HuH-7 (cell line): Measurements from ENCODE around the gene BABAM1.

Experiments used
- DNase-seq: peaks from one replicate; pipeline ENCODE4 v3.0.0; 2011; ENCODE audit warnings: low spot score

The BABAM1 gene

GRCh38 chr19:17303940-17304267, 36.7 kb downstream of the BABAM1 start:
- no peak for DNase-seq

GRCh38 chr19:17304386-17305215, 37.4 kb downstream of the BABAM1 start:
- no peak for DNase-seq

- DNase-seq: no peak
Observed at GRCh38 chr19:17305216-17305516, 37.9 kb downstream of the BABAM1 start.

- peak; percentile 85 for DNase-seq
Observed at GRCh38 chr19:17305517-17306284, 38.5 kb downstream of the BABAM1 start, which contains the start of gene MRPL34. Gene MRPL34 (plus strand): TSS chr19:17305872. CDS start chr19:17305893, 21 bp downstream.

- DNase-seq: no peak
Observed at GRCh38 chr19:17306285-17306714, 39.1 kb downstream of the BABAM1 start.

GRCh38 chr19:17307876-17308377, 40.7 kb downstream of the BABAM1 start:
- DNase-seq: no peak

- DNase-seq: peak; percentile 98
Observed at GRCh38 chr19:17309198-17309964, 42.1 kb downstream of the BABAM1 start, which contains the start of gene DDA1. Gene DDA1 (plus strand): TSS chr19:17309563. CDS start chr19:17309655, 92 bp downstream.

- no peak for DNase-seq
Observed at GRCh38 chr19:17309965-17310461, 42.8 kb downstream of the BABAM1 start.

- DNase-seq: no peak
Observed at GRCh38 chr19:17311455-17312188, 44.4 kb downstream of the BABAM1 start.

- DNase-seq: no peak
Observed at GRCh38 chr19:17312189-17313113, 45.2 kb downstream of the BABAM1 start.

- DNase-seq: no peak
Observed at GRCh38 chr19:17314007-17314593, 46.9 kb downstream of the BABAM1 start.

- DNase-seq: no peak
Observed at GRCh38 chr19:17318966-17319365, 51.7 kb downstream of the BABAM1 start.

GRCh38 chr19:17319473-17320238, 52.4 kb downstream of the BABAM1 start:
- no peak for DNase-seq

GRCh38 chr19:17320435-17320834, 53.2 kb downstream of the BABAM1 start:
- no peak for DNase-seq

GRCh38 chr19:17321655-17322489, 54.6 kb downstream of the BABAM1 start:
- no peak for DNase-seq

- DNase-seq: no peak
Observed at GRCh38 chr19:17322854-17323253, 55.6 kb downstream of the BABAM1 start.

- no peak for DNase-seq
Observed at GRCh38 chr19:17323300-17323963, 56.2 kb downstream of the BABAM1 start.

- no peak for DNase-seq
Observed at GRCh38 chr19:17323964-17324332, 56.7 kb downstream of the BABAM1 start.
